HCT116 (cell line): ENCODE results near the gene MBD5. TPM values are rescaled to one million over a fixed set of nuclear protein-coding genes. Genes with fewer than 3 reads are reported as not detected.

Experiments
- ATAC-seq: fragments of 200-7000 bp; cut with Tn5 transposase; 2 replicates; pipeline ENCODE4 v1.9.1; 2020; ENCODE audit warnings: mild to moderate bottlenecking, moderate library complexity
- BruUV-seq: library from RNA; stranded (reverse); fragments of 400-500 nt; replicated peaks from 2 replicates; lab custom pipeline; 2021; lab: Mats Ljungman, UMichigan
- CTCF ChIA-PET: fragments of 300-600 bp; sonication (Branson Sonifier 250); formaldehyde crosslinking; loops from one replicate; lab custom pipeline; 2021; ENCODE audit warnings: antibody characterized with exemption; lab: Charles Lee
- POLR2A ChIA-PET: fragments of 300-600, 350-600 bp; sonication (Branson Sonifier 250); formaldehyde crosslinking; loops from one replicate; lab custom pipeline; 2021; ENCODE audit warnings: antibody characterized with exemption; lab: Charles Lee
- RAD21 ChIA-PET, 2 experiments: fragments of 300-600 bp; sonication (Branson Sonifier 250); formaldehyde crosslinking; loops; one replicate each; lab custom pipeline; 2023; ENCODE audit warnings: low total read pairs in 2 of 2; ENCODE audit not compliant: uncharacterized antibody in 2 of 2, unreplicated experiment in 2 of 2, low non-redundant PET in 1 of 2; lab: Charles Lee
- DNase-seq: peaks from one replicate; pipeline ENCODE4 v3.0.0-alpha.2; 2010; ENCODE audit warnings: low read depth, low spot score
- H2AFZ ChIP-seq: fragments of 200-600 bp; shearing (Covaris generic), sonication (generic); 2 replicates; pipeline ENCODE4 v1.6.1; 2017; ENCODE audit warnings: low read depth, mixed run types, mixed read lengths, antibody characterized with exemption, low read length; ENCODE audit not compliant: poor library complexity, severe bottlenecking
- H3K27ac ChIP-seq: 2 replicates; pipeline ENCODE4 v1.5.1; 2012; ENCODE audit warnings: low read depth, low read length
- H3K27me3 ChIP-seq: fragments of 200-600 bp; sonication (generic); 2 replicates; pipeline ENCODE4 v1.6.1; 2016; ENCODE audit warnings: mixed run types, low read length, mixed read lengths; ENCODE audit not compliant: insufficient read depth
- H3K36me3 ChIP-seq, 2 experiments: fragments of 200-500 bp in 1 of 2; fragments of 200-600 bp in 1 of 2; sonication (Bioruptor generic) in 1 of 2; sonication (generic) in 1 of 2; 2 replicates each; pipeline versions ENCODE4 v1.5.1 to v1.6.1; 2014 to 2016; ENCODE audit warnings: low read length in 2 of 2, inconsistent platforms in 1 of 2, mixed read lengths in 1 of 2, mixed run types in 1 of 2; ENCODE audit not compliant: insufficient read depth in 2 of 2, control insufficient read depth in 1 of 2
- H3K4me1 ChIP-seq, 2 experiments: fragments of 200-600 bp in 1 of 2; sonication (generic) in 1 of 2; 2 replicates each; pipeline versions ENCODE4 v1.5.1 to v1.6.1; 2012 to 2017; ENCODE audit warnings: low read length in 2 of 2, inconsistent platforms in 1 of 2, mild to moderate bottlenecking in 1 of 2, mixed read lengths in 1 of 2, mixed run types in 1 of 2, moderate library complexity in 1 of 2; ENCODE audit not compliant: insufficient read depth in 2 of 2, control insufficient read depth in 1 of 2
- H3K4me2 ChIP-seq: fragments of 200-600 bp; sonication (generic); 2 replicates; pipeline ENCODE4 v1.6.1; 2017; ENCODE audit warnings: mixed run types, low read length, mixed read lengths
- H3K4me3 ChIP-seq, 2 experiments: fragments of 200-600 bp in 1 of 2; sonication (generic) in 1 of 2; replicated peaks in 1 of 2; 2 replicates each; pipeline ENCODE4 v1.5.1; 2011 to 2016; ENCODE audit warnings: low read length in 2 of 2, control low read depth in 1 of 2, low read depth in 1 of 2, mild to moderate bottlenecking in 1 of 2, mixed read lengths in 1 of 2, mixed run types in 1 of 2
- H3K79me2 ChIP-seq: fragments of 200-600 bp; sonication (generic); 2 replicates; pipeline ENCODE4 v1.6.1; 2017; ENCODE audit warnings: mild to moderate bottlenecking, mixed run types, low read length, moderate library complexity, mixed read lengths; ENCODE audit not compliant: insufficient read depth
- H3K9ac ChIP-seq: fragments of 200-600 bp; sonication (generic); 2 replicates; pipeline ENCODE4 v1.6.1; 2016; ENCODE audit warnings: low read length, mixed read lengths
- H3K9me2 ChIP-seq: fragments of 200-600 bp; sonication (generic), shearing (Covaris generic); 2 replicates; pipeline ENCODE4 v1.6.1; 2017; ENCODE audit warnings: mixed run types, mild to moderate bottlenecking, moderate library complexity; ENCODE audit not compliant: insufficient read depth
- H3K9me3 ChIP-seq, 2 experiments: fragments of 200-500 bp in 1 of 2; fragments of 200-600 bp in 1 of 2; sonication (Bioruptor generic) in 1 of 2; sonication (generic) in 1 of 2; 2 replicates each; pipeline ENCODE4 v1.6.1; 2014 to 2017; ENCODE audit warnings: low read length in 2 of 2, mixed read lengths in 2 of 2, inconsistent platforms in 1 of 2, low read depth in 1 of 2, mild to moderate bottlenecking in 1 of 2, mixed run types in 1 of 2, moderate library complexity in 1 of 2; ENCODE audit not compliant: control insufficient read depth in 1 of 2, insufficient read depth in 1 of 2
- H4K20me1 ChIP-seq: fragments of 200-600 bp; sonication (generic), shearing (Covaris generic); 2 replicates; pipeline ENCODE4 v1.6.1; 2017; ENCODE audit warnings: mixed run types, mild to moderate bottlenecking, moderate library complexity; ENCODE audit not compliant: insufficient read depth
- ATF3 ChIP-seq: IDR thresholded peaks from 2 replicates; pipeline ENCODE4 v1.6.1; 2012
- EGR1 ChIP-seq: IDR thresholded peaks from 2 replicates; pipeline ENCODE4 v1.6.1; 2012; ENCODE audit warnings: low read depth
- ELF1 ChIP-seq: IDR thresholded peaks from 2 replicates; pipeline ENCODE4 v1.6.1; 2012; ENCODE audit warnings: low read depth, borderline replicate concordance
- EZH2 ChIP-seq: fragments of 200-600 bp; sonication (generic); IDR thresholded peaks from 2 replicates; pipeline ENCODE4 v1.6.1; 2017; ENCODE audit warnings: antibody characterized with exemption, mixed run types
- EZH2phosphoT487 ChIP-seq: fragments of 200-600 bp; IDR thresholded peaks from 2 replicates; pipeline ENCODE4 v1.6.1; 2018; ENCODE audit warnings: antibody characterized with exemption, borderline replicate concordance
- FOSL1 ChIP-seq: IDR thresholded peaks from 2 replicates; pipeline ENCODE4 v1.6.1; 2012; ENCODE audit warnings: low read depth
- REST ChIP-seq: IDR thresholded peaks from 2 replicates; pipeline ENCODE4 v1.6.1; 2012; ENCODE audit warnings: low read depth
- TCF7L2 ChIP-seq: IDR thresholded peaks from 2 replicates; pipeline ENCODE4 v1.7.0; 2011; ENCODE audit warnings: borderline replicate concordance, inconsistent platforms; ENCODE audit not compliant: insufficient read depth, insufficient read length; ENCODE audit errors: extremely low read depth
- YY1 ChIP-seq: IDR thresholded peaks from 2 replicates; pipeline ENCODE4 v1.6.1; 2011; ENCODE audit warnings: low read length, low read depth, moderate library complexity, mild to moderate bottlenecking; ENCODE audit not compliant: insufficient replicate concordance; ENCODE audit errors: extremely low read depth
- ZBTB33 ChIP-seq: IDR thresholded peaks from 2 replicates; pipeline ENCODE4 v1.6.1; 2011; ENCODE audit warnings: mild to moderate bottlenecking, low read length, moderate library complexity; ENCODE audit not compliant: insufficient replicate concordance; ENCODE audit errors: extremely low read depth
- ZFX ChIP-seq: fragments of 450-650 bp; IDR thresholded peaks from 2 replicates; pipeline ENCODE4 v1.6.1; 2017
- ZNF274 ChIP-seq: fragments of 200-500 bp; sonication (Bioruptor generic); IDR thresholded peaks from 2 replicates; pipeline ENCODE4 v1.6.1; 2014; ENCODE audit warnings: mild to moderate bottlenecking, low read depth, low read length, inconsistent platforms
- intact Hi-C: fragments of 100-400 bp; cut with micrococcal nuclease; formaldehyde crosslinking; loops from 2 replicates; pipeline ENCODE4 v1.10.0; 2022
- total RNA-seq: library from RNA; stranded (reverse); gene quantifications from one replicate; pipeline ENCODE4 v1.2.1, GENCODE V29; 2021; ENCODE audit not compliant: unreplicated experiment

The MBD5 gene
- total RNA-seq, 1 experiment from 2014 or later, result 20.5 TPM

- Histone ChIP-seq H3K9ac (no peak overlapping the region), H3K36me3 (no peaks in the 10 kb centered on the region), H3K9me2 (no peaks in the 10 kb centered on the region), H3K4me1 (no peaks in the 10 kb centered on the region), H3K79me2 (no peaks in the 10 kb centered on the region), H3K4me2 (no peak overlapping the region), H3K27ac (no peak overlapping the region), H3K9me3 (no peaks in the 10 kb centered on the region), H2AFZ (no peak overlapping the region), H3K27me3 (no peaks in the 10 kb centered on the region), H4K20me1 (no peaks in the 10 kb centered on the region), H3K4me3 (no peak overlapping the region)
- intact Hi-C loops, result no loop called here
- DNase-seq (no peak), ATAC-seq (no peak)
- BruUV-seq, result no TSS peak
- RAD21 ChIA-PET, result no interaction called here
- TF ChIP-seq EZH2phosphoT487 (no peak), ZBTB33 (no peak), ZFX (no peak), REST (no peak), YY1 (no peak), EGR1 (no peak), ZNF274 (no peak), ATF3 (no peak), ELF1 (no peak), EZH2 (no peak), TCF7L2 (no peak), FOSL1 (no peak)
- CTCF ChIA-PET, result no interaction called here
- POLR2A ChIA-PET, result no interaction called here
Observed at GRCh38 chr2:148298196-148298595, 277.3 kb downstream of the MBD5 start.
